Lower lobe of right lung (tissue), 2 donors: ENCODE results near the gene SMIM35. TPM values are rescaled to one million over a fixed set of nuclear protein-coding genes. Genes with fewer than 3 reads are reported as not detected.

Source experiments
- ATAC-seq, 2 donors: fragments of 200-7000 bp; cut with Tn5 transposase; one replicate each; pipeline ENCODE4 v1.9.1; 2020 to 2022; ENCODE audit warnings: mild to moderate bottlenecking in 2 of 2, moderate library complexity in 2 of 2
- DNase-seq: peaks from one replicate; pipeline ENCODE4 v3.0.0-alpha.2; 2020
- H3K27ac ChIP-seq: fragments of 200-600 bp; one replicate; pipeline ENCODE4 v1.8.0; 2022
- H3K27me3 ChIP-seq: fragments of 200-600 bp; one replicate; pipeline ENCODE4 v1.8.0; 2022; ENCODE audit warnings: low read depth
- H3K36me3 ChIP-seq: fragments of 200-600 bp; one replicate; pipeline ENCODE4 v1.8.0; 2022; ENCODE audit warnings: mild to moderate bottlenecking
- H3K4me1 ChIP-seq: fragments of 200-600 bp; one replicate; pipeline ENCODE4 v1.8.0; 2022
- H3K4me3 ChIP-seq: fragments of 200-600 bp; one replicate; pipeline ENCODE4 v1.8.0; 2022; ENCODE audit warnings: mild to moderate bottlenecking
- H3K9me3 ChIP-seq: fragments of 200-600 bp; one replicate; pipeline ENCODE4 v1.8.0; 2022
- CTCF ChIP-seq: fragments of 200-600 bp; IDR thresholded peaks from one replicate; pipeline ENCODE4 v1.8.0; 2022; ENCODE audit warnings: antibody characterized with exemption, mild to moderate bottlenecking
- intact Hi-C: fragments of 100-400 bp; cut with DNase I; formaldehyde crosslinking; loops from one replicate; pipeline ENCODE4 v1.11.0; 2022
- total RNA-seq: library from RNA; stranded (reverse); fragmentation: NEBNext Ultra II Directional; extraction: Animal tissue kit (Norgen Biotek cat#: 25700); gene quantifications from one replicate; pipeline ENCODE4 v1.2.1, GENCODE V29; 2021
- donor health status: DM: no; HTN: yes; CAD: no; lungs with severe emphysema.

The SMIM35 gene
- total RNA-seq, 1 donor from 2014 or later = not detected

GRCh38 chr11:117959438-117960149, 127.2 kb downstream of the SMIM35 start:
- ATAC-seq (peak in 1 of 2 donors; percentile 44), DNase-seq (no peak)
- H3K27ac ChIP-seq = peak overlapping the region; percentile 51
- no peaks in the 10 kb centered on the region for H3K36me3 ChIP-seq
- H3K4me1 ChIP-seq = no peaks in the 10 kb centered on the region
- H3K27me3 ChIP-seq = no peaks in the 10 kb centered on the region
- no peak overlapping the region for H3K4me3 ChIP-seq
- intact Hi-C loops = no loop called here
- no peaks in the 10 kb centered on the region for H3K9me3 ChIP-seq
- no peak for TF ChIP-seq CTCF

- Histone ChIP-seq H3K36me3 (no peaks in the 10 kb centered on the region), H3K9me3 (no peaks in the 10 kb centered on the region), H3K4me1 (no peaks in the 10 kb centered on the region), H3K27ac (no peak overlapping the region), H3K27me3 (no peaks in the 10 kb centered on the region), H3K4me3 (no peak overlapping the region)
- TF ChIP-seq CTCF = no peak
- ATAC-seq (no peak), DNase-seq (no peak)
- intact Hi-C loops = no loop called here
Observed at GRCh38 chr11:117958949-117959348, 127.8 kb downstream of the SMIM35 start.

Other genes starting within 250 kb of the SMIM35 start
- 61.2 TPM for gene FXYD6, start 210.3 kb downstream of the SMIM35 start, total RNA-seq
- gene TMPRSS13, start 157.6 kb downstream of the SMIM35 start, total RNA-seq = 7.0 TPM
- 37.7 TPM for gene IL10RA, start 100.6 kb downstream of the SMIM35 start, total RNA-seq
- gene TMPRSS4, start 9.9 kb downstream of the SMIM35 start, total RNA-seq = 7.9 TPM
- gene SCN4B, start 65.9 kb upstream of the SMIM35 start, total RNA-seq = 6.0 TPM
- 1.6 TPM for gene SCN2B, start 89.7 kb upstream of the SMIM35 start, total RNA-seq
- 163 TPM for gene JAML, start 138.0 kb upstream of the SMIM35 start, total RNA-seq
- 12.8 TPM for gene MPZL3, start 165.4 kb upstream of the SMIM35 start, total RNA-seq
- gene MPZL2, start 177.3 kb upstream of the SMIM35 start, total RNA-seq = 85.3 TPM
- gene CD3E, start 217.8 kb upstream of the SMIM35 start, total RNA-seq = 9.9 TPM